Stimulated activated naive CD4-positive, alpha-beta T cell treated with Interleukin-2 at 50 U/mL for 16 hours (primary cell): ENCODE data around the gene ZNF236.

Experiments used
- DNase-seq: peaks from one replicate; lab custom pipeline; 2025; lab: John Stamatoyannopoulos, UW

The ZNF236 gene

GRCh38 chr18:76973520-76974266 lies 151.3 kb downstream of the ZNF236 start:
- DNase-seq: no peak

GRCh38 chr18:76974386-76974785 lies 152.0 kb downstream of the ZNF236 start:
- DNase-seq: no peak

GRCh38 chr18:76975577-76976110 lies 153.3 kb downstream of the ZNF236 start:
- no peak for DNase-seq

- no peak for DNase-seq
These were observed 154.8 kb downstream of the ZNF236 start for GRCh38 chr18:76977108-76977621.

- DNase-seq: no peak
These were observed 155.4 kb downstream of the ZNF236 start for GRCh38 chr18:76977684-76978232.

- no peak for DNase-seq
These were observed 156.3 kb downstream of the ZNF236 start for GRCh38 chr18:76978616-76979015.

- no peak for DNase-seq
These were observed 156.9 kb downstream of the ZNF236 start for GRCh38 chr18:76979111-76979751.

GRCh38 chr18:76979906-76980305 lies 157.5 kb downstream of the ZNF236 start:
- DNase-seq: no peak

- DNase-seq: no peak
These were observed 158.5 kb downstream of the ZNF236 start for GRCh38 chr18:76980663-76981395.

GRCh38 chr18:76981396-76981968 lies 159.1 kb downstream of the ZNF236 start:
- no peak for DNase-seq

GRCh38 chr18:76982038-76982437 lies 159.7 kb downstream of the ZNF236 start:
- DNase-seq: no peak

- DNase-seq: peak; percentile 73
These were observed 160.7 kb downstream of the ZNF236 start for GRCh38 chr18:76982841-76983583.

- no peak for DNase-seq
These were observed 161.3 kb downstream of the ZNF236 start for GRCh38 chr18:76983613-76984051.

GRCh38 chr18:76984193-76985155 lies 162.1 kb downstream of the ZNF236 start:
- no peak for DNase-seq

GRCh38 chr18:76985156-76985950 lies 163.0 kb downstream of the ZNF236 start:
- DNase-seq: no peak

- no peak for DNase-seq
These were observed 163.5 kb downstream of the ZNF236 start for GRCh38 chr18:76985951-76986236.

GRCh38 chr18:76986406-76986805 lies 164.0 kb downstream of the ZNF236 start:
- no peak for DNase-seq

GRCh38 chr18:76988031-76988826 lies 165.9 kb downstream of the ZNF236 start:
- no peak for DNase-seq
